NCI-H187 (cell line): Measurements from ENCODE around the gene CTNND2.
"Not testable (repeated sequence)": the region's sequence is repeated elsewhere in the genome, so short reads cannot be mapped to it uniquely, and the experiment has no call there.

Experiments used
- DNase-seq, 2 experiments: peaks; one replicate each; lab custom pipeline; 2025; lab: John Stamatoyannopoulos, UW

Gene CTNND2

GRCh38 chr5:11319836-11320580 lies 584.2 kb downstream of the CTNND2 start:
- no peak for DNase-seq

- not testable (repeated sequence) for DNase-seq
Observed at GRCh38 chr5:11313694-11314093, 590.6 kb downstream of the CTNND2 start.

GRCh38 chr5:11311731-11312130 lies 592.5 kb downstream of the CTNND2 start:
- no peak for DNase-seq

- DNase-seq, result no peak
Observed at GRCh38 chr5:11311272-11311671, 593.0 kb downstream of the CTNND2 start.

- DNase-seq, result no peak
Observed at GRCh38 chr5:11310158-11310557, 594.1 kb downstream of the CTNND2 start.

GRCh38 chr5:11306365-11306764 lies 597.9 kb downstream of the CTNND2 start:
- no peak for DNase-seq

- peak; percentile 50 to 68 for DNase-seq
Observed at GRCh38 chr5:11305245-11305644, 599.0 kb downstream of the CTNND2 start.

- DNase-seq, result no peak
Observed at GRCh38 chr5:11304641-11305040, 599.6 kb downstream of the CTNND2 start.

- DNase-seq, result no peak
Observed at GRCh38 chr5:11302663-11303062, 601.6 kb downstream of the CTNND2 start.

- DNase-seq, result no peak
Observed at GRCh38 chr5:11301171-11301570, 603.1 kb downstream of the CTNND2 start.

GRCh38 chr5:11300736-11301135 lies 603.5 kb downstream of the CTNND2 start:
- DNase-seq, result no peak

GRCh38 chr5:11298877-11299276 lies 605.4 kb downstream of the CTNND2 start:
- DNase-seq, result no peak

- no peak for DNase-seq
Observed at GRCh38 chr5:11293523-11293922, 610.7 kb downstream of the CTNND2 start.

GRCh38 chr5:11292648-11293356 lies 611.4 kb downstream of the CTNND2 start:
- no peak for DNase-seq

GRCh38 chr5:11289733-11290132 lies 614.5 kb downstream of the CTNND2 start:
- DNase-seq, result no peak

GRCh38 chr5:11289208-11289607 lies 615.0 kb downstream of the CTNND2 start:
- no peak for DNase-seq

- DNase-seq, result no peak
Observed at GRCh38 chr5:11281842-11282241, 622.4 kb downstream of the CTNND2 start.

GRCh38 chr5:11277323-11277722 lies 626.9 kb downstream of the CTNND2 start:
- no peak for DNase-seq

- no peak for DNase-seq
Observed at GRCh38 chr5:11273180-11273903, 630.9 kb downstream of the CTNND2 start.

- DNase-seq, result no peak
Observed at GRCh38 chr5:11269515-11269914, 634.7 kb downstream of the CTNND2 start.

- no peak for DNase-seq
Observed at GRCh38 chr5:11268891-11269290, 635.4 kb downstream of the CTNND2 start.

- no peak for DNase-seq
Observed at GRCh38 chr5:11266331-11266730, 637.9 kb downstream of the CTNND2 start.

- DNase-seq, result no peak
Observed at GRCh38 chr5:11261241-11261640, 643.0 kb downstream of the CTNND2 start.
